ENCODE data around the gene RIC3. TPM values are rescaled to one million over a fixed set of nuclear protein-coding genes. Genes with fewer than 3 reads are reported as not detected.

The RIC3 gene
- total and polyA plus RNA-seq, 2 of the 8 experiments (the other 6 are each of a cell fraction or from before 2014, with no cell fraction given): 6.4 to 15.5 TPM

DNA sequence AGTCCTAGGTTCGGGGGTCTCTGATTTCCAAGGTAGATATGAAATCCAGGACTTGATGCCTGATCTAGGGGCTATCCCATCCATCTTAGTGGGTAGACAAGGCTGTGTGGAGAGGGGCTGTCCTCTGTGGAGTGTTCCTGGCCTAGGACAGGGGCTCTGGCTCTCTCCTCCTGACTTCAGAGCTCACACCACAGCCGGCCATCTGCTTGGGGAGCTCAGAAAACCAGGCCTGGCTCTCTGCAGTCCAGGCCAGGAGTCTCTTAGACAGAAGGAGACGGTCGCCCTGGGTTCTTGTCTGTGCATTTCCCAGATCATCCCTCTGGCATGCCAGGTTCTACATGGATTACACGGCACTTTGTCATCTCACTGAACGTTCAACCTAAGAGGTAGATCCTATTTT, 69.9 kb downstream of the RIC3 start:
- H3K27ac ChIP-seq (ENCODE audit: low read depth, low read length): no peak overlapping the region
- H4K8ac ChIP-seq (ENCODE audit: extremely low read depth, insufficient read depth, low read length): no peak overlapping the region
- TF ChIP-seq HDAC2 (IDR thresholded peaks at IDR 0.05; ENCODE audit: borderline replicate concordance in 1 of 2, low read depth in 2 of 2, low read length in 2 of 2) (no peak), BRCA1 (IDR thresholded peaks at IDR 0.05; ENCODE audit: low read depth, low read length) (no peak), RBBP5 (IDR thresholded peaks at IDR 0.05; ENCODE audit: borderline replicate concordance, low read depth, low read length) (no peak)
- no peak overlapping the region for H4K91ac ChIP-seq (replicated peaks; ENCODE audit: insufficient read length, low read length)
- H3K23ac ChIP-seq (ENCODE audit: insufficient read length): no peak overlapping the region
- peaks cover 6 to 9% of the 10 kb centered on the region in 2 experiments for H4K20me1 ChIP-seq (replicated peaks in 1 of 2; ENCODE audit: control insufficient read depth in 1 of 2, insufficient read depth in 2 of 2, low read length in 2 of 2)
- no peak overlapping the region for H2BK120ac ChIP-seq (replicated peaks; ENCODE audit: low read depth, low read length)
- no peak overlapping the region for H2BK20ac ChIP-seq (ENCODE audit: low read length)
- no peak overlapping the region for H3K18ac ChIP-seq (ENCODE audit: extremely low read depth, low read length)
- no peak overlapping the region for H3K4me3 ChIP-seq (ENCODE audit: extremely low read depth in 1 of 4, insufficient read depth in 2 of 4, low read depth in 3 of 4, low read length in 4 of 4)
- ChIA-PET POLR2A (ENCODE audit: partially characterized antibody) (interaction anchor here (1.1 to 3.2 kb wide), 6 partner anchors 8 to 112 kb away, joined by 3 to 12 read pairs (median 8); partner anchors contain the start of gene EIF3F), CTCF (ENCODE audit: partially characterized antibody) (interaction anchor here (0.6 to 30.2 kb wide), 43 partner anchors 9 to 258 kb away, joined by 3 to 1283 read pairs (median 4); partner anchors contain the start of gene EIF3F)
- no peak overlapping the region for H2AFZ ChIP-seq (ENCODE audit: low read length)
- no peaks in the 10 kb centered on the region; a peak in 1 of 7 replicates for H3K27me3 ChIP-seq (replicated peaks in 1 of 4; ENCODE audit: control insufficient read depth in 3 of 4, extremely low read depth in 1 of 4, insufficient read depth in 3 of 4, low read length in 3 of 4)
- no peak overlapping the region for H2BK12ac ChIP-seq (ENCODE audit: low read depth, low read length)
- H3K56ac ChIP-seq (replicated peaks; ENCODE audit: insufficient read length, low read depth, low read length): no peak overlapping the region
- peaks cover 13 to 41% (median 24%) of the 10 kb centered on the region in 4 experiments for H3K36me3 ChIP-seq (ENCODE audit: control insufficient read depth in 2 of 4, insufficient read depth in 4 of 4, low read length in 3 of 4)
- no peaks in the 10 kb centered on the region for H3K79me2 ChIP-seq (ENCODE audit: control insufficient read depth in 1 of 2, insufficient read depth in 2 of 2, low read length in 2 of 2)
- no peaks in the 10 kb centered on the region; the same call in 1 of the 2 replicates for H3K79me1 ChIP-seq (ENCODE audit: low read depth, low read length)
- H2BK15ac ChIP-seq (ENCODE audit: low read length): no peak overlapping the region
- no peak overlapping the region for H3K9ac ChIP-seq (replicated peaks in 1 of 4; ENCODE audit: extremely low read depth in 1 of 4, low read depth in 3 of 4, low read length in 3 of 4)
- WGBS, 2 experiments (ENCODE audit: extremely low coverage in 1 of 2, insufficient coverage in 1 of 2, insufficient read length in 1 of 2, insufficient replicate concordance in 2 of 2, low coverage in 1 of 2, low lambda C conversion rate in 2 of 2, missing lambda C conversion rate in 1 of 2): 74% methylated on average over 6 of the region's 6 CpGs; no CpG with 5 or more reads in 1 of the 2 experiments
- no peak for FAIRE-seq
- H2AK5ac ChIP-seq (ENCODE audit: low read depth, low read length): no peak overlapping the region
- H3K9me3 ChIP-seq (ENCODE audit: insufficient read depth in 2 of 2, low read depth in 1 of 2, low read length in 1 of 2): no peaks in the 10 kb centered on the region
- H3K4me1 ChIP-seq (replicated peaks in 1 of 4; ENCODE audit: control insufficient read depth in 3 of 4, insufficient read depth in 4 of 4, low read length in 3 of 4): no peaks in the 10 kb centered on the region
- H3K4ac ChIP-seq (replicated peaks; ENCODE audit: insufficient read length, low read depth, low read length): no peak overlapping the region
- no peak overlapping the region for H3K14ac ChIP-seq (ENCODE audit: insufficient read length)
- H2BK5ac ChIP-seq (ENCODE audit: low read depth, low read length): no peak overlapping the region
- no peaks in the 10 kb centered on the region; the same call in 1 of the 2 replicates for H3K23me2 ChIP-seq (ENCODE audit: low read depth, low read length)
- H3K4me2 ChIP-seq (ENCODE audit: insufficient read depth in 1 of 2, low read depth in 2 of 2, low read length in 2 of 2): no peak overlapping the region
- peak in 1 of 2 experiments; percentile 34 for DNase-seq (ENCODE audit: low read depth in 1 of 2, low spot score in 2 of 2)
- H4K5ac ChIP-seq (ENCODE audit: insufficient read length, low read depth, low read length): no peak overlapping the region
